Testis (tissue), 3 donors: Measurements from ENCODE around the gene CLIP4. TPM values are rescaled to one million over a fixed set of nuclear protein-coding genes. Genes with fewer than 3 reads are reported as not detected.

Source experiments
- DNase-seq: peaks from one replicate; pipeline ENCODE4 v3.0.0-alpha.2; 2019
- H3K27ac ChIP-seq, 2 donors: fragments of 200-600 bp; sonication (generic); one replicate each; pipeline ENCODE4 v1.5.1; 2019
- H3K27me3 ChIP-seq: fragments of 200-600 bp; sonication (generic); one replicate; pipeline ENCODE4 v1.5.1; 2019
- H3K36me3 ChIP-seq: fragments of 200-600 bp; sonication (generic); one replicate; pipeline ENCODE4 v1.5.1; 2017; ENCODE audit warnings: low read depth; ENCODE audit errors: missing control alignments
- H3K4me1 ChIP-seq: fragments of 200-600 bp; sonication (generic); one replicate; pipeline ENCODE4 v1.5.1; 2019
- H3K4me3 ChIP-seq, 2 donors: fragments of 200-600 bp; sonication (generic); one replicate each; pipeline ENCODE4 v1.5.1; 2017 to 2019
- H3K9me3 ChIP-seq: fragments of 200-600 bp; sonication (generic); one replicate; pipeline ENCODE4 v1.5.1; 2017
- CTCF ChIP-seq, 3 experiments: fragments of 450-650 bp in 2 of 3; fragments of 200-600 bp in 1 of 3; sonication (generic) in 1 of 3; IDR thresholded peaks; one replicate each; pipeline ENCODE4 v1.5.1; 2016 to 2019; ENCODE audit warnings: antibody characterized with exemption in 3 of 3, mild to moderate bottlenecking in 2 of 3, moderate library complexity in 1 of 3
- POLR2A ChIP-seq: fragments of 450-650 bp; IDR thresholded peaks from one replicate; pipeline ENCODE4 v1.6.1; 2017; ENCODE audit warnings: antibody characterized with exemption, mild to moderate bottlenecking, moderate library complexity
- WGBS, 2 donors: methylation state at CpG; one replicate each; pipeline ENCODE4 v1.1.5; 2018; 5-methylcytosine and 5-hydroxymethylcytosine counted together
- intact Hi-C: fragments of 100-400 bp; cut with DNase I; formaldehyde crosslinking; loops from one replicate; pipeline ENCODE4 v1.15.1; 2023; ENCODE audit warnings: low total_unique reads
- polyA plus RNA-seq: library from polyadenylated mRNA; stranded (reverse); fragments of 350-450 nt; fragmentation: Illumina TruSeq; extraction: RNeasy Lipid Tissue Mini Kit (QIAGEN cat#74804); gene quantifications from one replicate; pipeline ENCODE4 v1.2.3, GENCODE V29; 2014; ENCODE audit warnings: low read depth, low replicate concordance; ENCODE audit not compliant: insufficient read depth
- total RNA-seq, 2 donors: library from RNA; depleted of rRNA; stranded (reverse); fragments of >200 nt; gene quantifications; one replicate each; pipeline ENCODE4 v1.2.3, GENCODE V29; 2016

The CLIP4 gene
- total and polyA plus RNA-seq, 3 donors from 2014 or later = 38.2 to 54.3 (median 43.1) TPM

- no peaks in the 10 kb centered on the region for H3K27me3 ChIP-seq
- no peak overlapping the region for H3K27ac ChIP-seq
- H3K36me3 ChIP-seq = no peaks in the 10 kb centered on the region
- no peak for TF ChIP-seq POLR2A
- no peak for TF ChIP-seq CTCF (IDR thresholded peaks at IDR 0.05)
- WGBS, 2 donors = 83 to 88% methylated on average over 7 of the region's 7 CpGs
- H3K9me3 ChIP-seq = no peaks in the 10 kb centered on the region
- DNase-seq = peak; percentile 25
- intact Hi-C loops = no loop called here
- H3K4me1 ChIP-seq = peaks cover 2% of the 10 kb centered on the region
- no peak overlapping the region for H3K4me3 ChIP-seq
Observed at GRCh38 chr2:29223851-29224692, 108.9 kb downstream of the CLIP4 start.

- WGBS, 2 donors = 82 to 89% methylated on average over 13 to 17 of the region's 17 CpGs
- TF ChIP-seq CTCF (IDR thresholded peaks at IDR 0.05) = no peak
- TF ChIP-seq POLR2A = no peak
- H3K4me1 ChIP-seq = peaks cover 2% of the 10 kb centered on the region
- H3K4me3 ChIP-seq = no peak overlapping the region
- H3K9me3 ChIP-seq = no peaks in the 10 kb centered on the region
- intact Hi-C loops = no loop called here
- H3K27me3 ChIP-seq = no peaks in the 10 kb centered on the region
- H3K27ac ChIP-seq = no peak overlapping the region
- no peak for DNase-seq
- no peaks in the 10 kb centered on the region for H3K36me3 ChIP-seq
Observed at GRCh38 chr2:29224693-29225551, 109.7 kb downstream of the CLIP4 start.

GRCh38 chr2:29225814-29226213 is 110.6 kb downstream of the CLIP4 start:
- H3K27me3 ChIP-seq = no peaks in the 10 kb centered on the region
- intact Hi-C loops = no loop called here

GRCh38 chr2:29226375-29226774 is 111.2 kb downstream of the CLIP4 start:
- Histone ChIP-seq H3K9me3 (no peaks in the 10 kb centered on the region), H3K36me3 (no peaks in the 10 kb centered on the region), H3K27me3 (no peaks in the 10 kb centered on the region), H3K27ac (no peak overlapping the region), H3K4me1 (no peaks in the 10 kb centered on the region), H3K4me3 (no peak overlapping the region)
- 83 to 86% methylated on average over 3 of the region's 3 CpGs for WGBS, 2 donors
- TF ChIP-seq CTCF (IDR thresholded peaks at IDR 0.05) = no peak
- TF ChIP-seq POLR2A = no peak
- DNase-seq = no peak
- intact Hi-C loops = no loop called here

More at GRCh38 chr2:29225814-29226213, 110.6 kb downstream of the CLIP4 start:
- no peak for DNase-seq
- no peaks in the 10 kb centered on the region for H3K9me3 ChIP-seq
- TF ChIP-seq POLR2A (no peak), CTCF (IDR thresholded peaks at IDR 0.05) (no peak)
- no peak overlapping the region for H3K27ac ChIP-seq
- no peak overlapping the region for H3K4me3 ChIP-seq
- 81 to 85% methylated on average over 8 of the region's 8 CpGs for WGBS, 2 donors
- no peaks in the 10 kb centered on the region for H3K36me3 ChIP-seq
- H3K4me1 ChIP-seq = peaks cover 2% of the 10 kb centered on the region
